Mesenchymal stem cell (in vitro differentiated cells and primary cell): ENCODE data around the gene CBY2.

Source experiments
- DNase-seq: peaks from one replicate; pipeline ENCODE4 v3.0.0-alpha.2; 2013
- H2AFZ ChIP-seq: one replicate; pipeline ENCODE4 v1.6.1; 2013; ENCODE audit warnings: low read depth, mild to moderate bottlenecking, control low read depth, inconsistent platforms, low read length, moderate library complexity
- H2AK5ac ChIP-seq: 2 replicates; pipeline ENCODE4 v1.6.1; 2013; ENCODE audit warnings: low read length, moderate library complexity, mild to moderate bottlenecking, inconsistent platforms; ENCODE audit not compliant: severe bottlenecking
- H2BK120ac ChIP-seq: one replicate; pipeline ENCODE4 v1.6.1; 2013; ENCODE audit warnings: low read depth, mild to moderate bottlenecking, inconsistent platforms, low read length, moderate library complexity
- H2BK12ac ChIP-seq, 2 experiments: one replicate each; pipeline ENCODE4 v1.6.1; 2013; ENCODE audit warnings: inconsistent platforms in 2 of 2, low read length in 2 of 2, mild to moderate bottlenecking in 2 of 2, moderate library complexity in 2 of 2, control low read depth in 1 of 2
- H2BK15ac ChIP-seq: one replicate; pipeline ENCODE4 v1.6.1; 2013; ENCODE audit warnings: mild to moderate bottlenecking, low read depth, inconsistent platforms; ENCODE audit not compliant: poor library complexity, severe bottlenecking
- H2BK5ac ChIP-seq: 2 replicates; pipeline ENCODE4 v1.6.1; 2013; ENCODE audit warnings: low read depth, mild to moderate bottlenecking, low read length, control low read depth, inconsistent platforms; ENCODE audit not compliant: poor library complexity, severe bottlenecking
- H3K14ac ChIP-seq, 2 experiments: one replicate each; pipeline ENCODE4 v1.6.1; 2013; ENCODE audit warnings: inconsistent platforms in 2 of 2, low read length in 2 of 2, control low read depth in 1 of 2, mild to moderate bottlenecking in 1 of 2, moderate library complexity in 1 of 2
- H3K18ac ChIP-seq, 2 experiments: one replicate each; pipeline ENCODE4 v1.6.1; 2013; ENCODE audit warnings: inconsistent platforms in 2 of 2, low read length in 2 of 2, control low read depth in 1 of 2, low read depth in 1 of 2, mild to moderate bottlenecking in 1 of 2
- H3K23ac ChIP-seq, 2 experiments: one replicate each; pipeline ENCODE4 v1.6.1; 2013; ENCODE audit warnings: inconsistent platforms in 2 of 2, low read length in 2 of 2, mild to moderate bottlenecking in 2 of 2, moderate library complexity in 2 of 2, control low read depth in 1 of 2
- H3K27ac ChIP-seq: 2 replicates; pipeline ENCODE4 v1.5.1; 2013; ENCODE audit warnings: mild to moderate bottlenecking, moderate library complexity, low read length, control low read depth, inconsistent platforms; ENCODE audit not compliant: poor library complexity, severe bottlenecking
- H3K27me3 ChIP-seq, 2 experiments: 2 replicates each; pipeline versions ENCODE4 v1.6.1 to v1.7.0; 2013; ENCODE audit warnings: low read length in 2 of 2, mild to moderate bottlenecking in 2 of 2, moderate library complexity in 2 of 2, control low read depth in 1 of 2, inconsistent platforms in 1 of 2; ENCODE audit not compliant: control insufficient read depth in 1 of 2, insufficient read depth in 1 of 2
- H3K36me3 ChIP-seq, 2 experiments: 2 replicates each; pipeline versions ENCODE4 v1.6.1 to v1.7.0; 2013; ENCODE audit warnings: low read length in 2 of 2, control low read depth in 1 of 2, inconsistent platforms in 1 of 2, low read depth in 1 of 2, mild to moderate bottlenecking in 1 of 2; ENCODE audit not compliant: insufficient read depth in 2 of 2, control insufficient read depth in 1 of 2
- H3K4ac ChIP-seq, 2 experiments: one replicate each; pipeline ENCODE4 v1.6.1; 2013; ENCODE audit warnings: inconsistent platforms in 2 of 2, low read length in 2 of 2, mild to moderate bottlenecking in 2 of 2, moderate library complexity in 2 of 2, control low read depth in 1 of 2, low read depth in 1 of 2
- H3K4me1 ChIP-seq: 2 replicates; pipeline ENCODE4 v1.6.1; 2013; ENCODE audit warnings: low read depth, low read length, control low read depth; ENCODE audit not compliant: control insufficient read depth, insufficient read depth
- H3K4me2 ChIP-seq: 2 replicates; pipeline ENCODE4 v1.6.1; 2013; ENCODE audit warnings: low read length, mild to moderate bottlenecking, inconsistent platforms; ENCODE audit not compliant: poor library complexity, severe bottlenecking
- H3K4me3 ChIP-seq, 2 experiments: 2 replicates each; pipeline versions ENCODE4 v1.5.1 to v1.7.0; 2013; ENCODE audit warnings: low read length in 2 of 2, mild to moderate bottlenecking in 2 of 2, control low read depth in 1 of 2, low read depth in 1 of 2; ENCODE audit not compliant: insufficient read depth in 1 of 2
- H3K79me1 ChIP-seq: replicated peaks from 2 replicates; pipeline ENCODE4 v1.6.1; 2013; ENCODE audit warnings: mild to moderate bottlenecking, control low read depth, low read length, inconsistent platforms; ENCODE audit not compliant: poor library complexity, severe bottlenecking
- H3K9ac ChIP-seq: 2 replicates; pipeline ENCODE4 v1.7.0; 2013; ENCODE audit warnings: mild to moderate bottlenecking, low read length, moderate library complexity
- H3K9me3 ChIP-seq: 2 replicates; pipeline ENCODE4 v1.7.0; 2013; ENCODE audit warnings: mild to moderate bottlenecking, low read length; ENCODE audit not compliant: control insufficient read depth
- H4K8ac ChIP-seq: one replicate; pipeline ENCODE4 v1.6.1; 2013; ENCODE audit warnings: inconsistent platforms, mild to moderate bottlenecking, low read length, moderate library complexity
- H4K91ac ChIP-seq: one replicate; pipeline ENCODE4 v1.6.1; 2013; ENCODE audit warnings: mild to moderate bottlenecking, low read length, inconsistent platforms
- WGBS: methylation state at CpG from one replicate; pipeline ENCODE4 v1.1.7; 2013; ENCODE audit warnings: mixed read lengths; 5-methylcytosine and 5-hydroxymethylcytosine counted together

The CBY2 gene

GRCh38 chr13:45717349-45717748, 15.2 kb downstream of the CBY2 start:
- Histone ChIP-seq H4K8ac (no peak overlapping the region), H3K4me3 (no peak overlapping the region), H2BK12ac (no peak overlapping the region), H3K14ac (no peak overlapping the region), H2BK120ac (no peak overlapping the region), H3K18ac (no peak overlapping the region), H3K36me3 (no peaks in the 10 kb centered on the region), H3K27me3 (peaks cover 11 to 52% of the 10 kb centered on the region in 2 experiments), H3K4me1 (no peaks in the 10 kb centered on the region), H2AFZ (no peak overlapping the region), H3K4me2 (no peak overlapping the region), H3K79me1 (no peaks in the 10 kb centered on the region), H3K27ac (no peak overlapping the region), H2BK15ac (no peak overlapping the region), H2AK5ac (no peak overlapping the region), H2BK5ac (no peak overlapping the region), H3K23ac (no peak overlapping the region), H4K91ac (no peak overlapping the region), H3K9me3 (no peaks in the 10 kb centered on the region), H3K4ac (no peak overlapping the region), H3K9ac (no peak overlapping the region)
- WGBS = 83% methylated on average over 1 of the region's 1 CpG
- DNase-seq = no peak

- Histone ChIP-seq H3K18ac (no peak overlapping the region), H2BK15ac (no peak overlapping the region), H2BK5ac (no peak overlapping the region), H3K4ac (no peak overlapping the region), H3K14ac (no peak overlapping the region), H3K36me3 (no peaks in the 10 kb centered on the region), H3K4me2 (no peak overlapping the region), H3K9ac (no peak overlapping the region), H2BK120ac (no peak overlapping the region), H2BK12ac (no peak overlapping the region), H2AK5ac (no peak overlapping the region), H3K23ac (no peak overlapping the region), H3K27me3 (peaks cover 11 to 48% of the 10 kb centered on the region in 2 experiments), H3K4me3 (no peak overlapping the region), H3K27ac (no peak overlapping the region), H2AFZ (no peak overlapping the region), H3K4me1 (no peaks in the 10 kb centered on the region), H3K79me1 (no peaks in the 10 kb centered on the region), H3K9me3 (no peaks in the 10 kb centered on the region), H4K8ac (no peak overlapping the region), H4K91ac (no peak overlapping the region)
- WGBS = 16% methylated on average over 5 of the region's 5 CpGs
- no peak for DNase-seq
Measured at GRCh38 chr13:45718063-45718462, 15.9 kb downstream of the CBY2 start.

GRCh38 chr13:45718992-45719391, 16.9 kb downstream of the CBY2 start:
- WGBS = no CpG with 5 or more reads among the region's 1 CpG
- peaks cover 11 to 52% of the 10 kb centered on the region in 2 experiments for H3K27me3 ChIP-seq

GRCh38 chr13:45721203-45721731, 19.1 kb downstream of the CBY2 start:
- H3K4ac ChIP-seq = no peak overlapping the region
- no peaks in the 10 kb centered on the region for H3K36me3 ChIP-seq
- H2BK15ac ChIP-seq = no peak overlapping the region
- DNase-seq = no peak
- H3K27me3 ChIP-seq = peaks cover 10 to 61% of the 10 kb centered on the region in 2 experiments
- no peak overlapping the region for H2BK12ac ChIP-seq
- H3K14ac ChIP-seq = no peak overlapping the region
- H3K4me2 ChIP-seq = no peak overlapping the region
- no peak overlapping the region for H3K4me3 ChIP-seq
- no peaks in the 10 kb centered on the region for H3K4me1 ChIP-seq
- H2AFZ ChIP-seq = no peak overlapping the region
- no peaks in the 10 kb centered on the region for H3K9me3 ChIP-seq
- no peak overlapping the region for H3K9ac ChIP-seq
- WGBS = 95% methylated on average over 2 of the region's 5 CpGs
- H2BK5ac ChIP-seq = no peak overlapping the region
- no peak overlapping the region for H2AK5ac ChIP-seq
- no peak overlapping the region for H3K27ac ChIP-seq
- H4K91ac ChIP-seq = no peak overlapping the region
- no peak overlapping the region for H3K23ac ChIP-seq
- no peaks in the 10 kb centered on the region for H3K79me1 ChIP-seq
- H4K8ac ChIP-seq = no peak overlapping the region
- no peak overlapping the region for H3K18ac ChIP-seq
- H2BK120ac ChIP-seq = no peak overlapping the region

More at GRCh38 chr13:45718992-45719391, 16.9 kb downstream of the CBY2 start:
- Histone ChIP-seq H2BK120ac (no peak overlapping the region), H2BK15ac (no peak overlapping the region), H2AK5ac (no peak overlapping the region), H3K36me3 (no peaks in the 10 kb centered on the region), H4K91ac (no peak overlapping the region), H4K8ac (no peak overlapping the region), H2AFZ (no peak overlapping the region), H3K4me3 (no peak overlapping the region), H3K4me1 (no peaks in the 10 kb centered on the region), H3K23ac (no peak overlapping the region), H2BK5ac (no peak overlapping the region), H3K79me1 (no peaks in the 10 kb centered on the region), H3K27ac (peak overlapping the region; percentile 49), H3K18ac (no peak overlapping the region), H3K4me2 (no peak overlapping the region), H3K9me3 (no peaks in the 10 kb centered on the region), H3K4ac (no peak overlapping the region), H3K9ac (no peak overlapping the region), H3K14ac (no peak overlapping the region), H2BK12ac (no peak overlapping the region)
- DNase-seq = peak; percentile 24
